ENCODE measurements around the gene LRP1-AS. TPM values are rescaled to one million over a fixed set of nuclear protein-coding genes. Genes with fewer than 3 reads are reported as not detected.

LRP1-AS gene
- total RNA-seq, 1 experiment from 2014 or later = not detected

- no peak for ATAC-seq
- intact Hi-C loops (cut with micrococcal nuclease; ENCODE audit: unreplicated experiment) (no loop called here), in situ Hi-C loops (cut with HindIII; ENCODE audit: low pct_unique_long_range_greater_than_20kb, low sequenced_read_pairs) (no loop called here)
- TF ChIP-seq POLR2AphosphoS5 (IDR thresholded peaks at IDR 0.05; ENCODE audit: low read depth, low read length) (no peak), CTCF (IDR thresholded peaks at IDR 0.05) (no peak), SIN3A (IDR thresholded peaks at IDR 0.05; ENCODE audit: borderline replicate concordance, insufficient read depth, low read depth, low read length) (no peak), REST (IDR thresholded peaks at IDR 0.05; ENCODE audit: insufficient read depth in 1 of 2, low read depth in 2 of 2, low read length in 1 of 2) (no peak), TCF7L2 (IDR thresholded peaks at IDR 0.05; ENCODE audit: low read depth, low read length) (no peak)
- Histone ChIP-seq H3K27me3 (ENCODE audit: control insufficient read depth, insufficient read depth, low read length) (no peaks in the 10 kb centered on the region), H3K4me1 (ENCODE audit: control insufficient read depth, insufficient read depth, low read length) (peaks cover 4% of the 10 kb centered on the region; the same call in 1 of the 2 replicates), H3K27ac (ENCODE audit: low read length) (no peak overlapping the region), H3K4me3 (ENCODE audit: low read depth in 2 of 2, low read length in 2 of 2) (no peak overlapping the region), H3K36me3 (ENCODE audit: control insufficient read depth, insufficient read depth, low read length) (no peaks in the 10 kb centered on the region), H3K9me3 (ENCODE audit: control insufficient read depth, insufficient read depth, low read depth, low read length) (no peaks in the 10 kb centered on the region)
- DNase-seq (ENCODE audit: low read depth, low spot score) = no peak
- ChIA-PET POLR2A (no interaction called here), CTCF (no interaction called here)
- BruUV-seq (replicated peaks) = no TSS peak
Measured at GRCh38 chr12:57103856-57104255, 43.6 kb downstream of the LRP1-AS start.

- DNase-seq (ENCODE audit: low read depth, low spot score) = no peak
- intact Hi-C loops (cut with micrococcal nuclease; ENCODE audit: unreplicated experiment) (no loop called here), in situ Hi-C loops (cut with HindIII; ENCODE audit: low pct_unique_long_range_greater_than_20kb, low sequenced_read_pairs) (no loop called here)
- H3K27me3 ChIP-seq (ENCODE audit: control insufficient read depth, insufficient read depth, low read length) = no peaks in the 10 kb centered on the region
- H3K27ac ChIP-seq (ENCODE audit: low read length) = no peak overlapping the region
- no peak for TF ChIP-seq CTCF (IDR thresholded peaks at IDR 0.05)
- ATAC-seq = peak; percentile 35; the same call in 1 of the 2 replicates
- H3K4me1 ChIP-seq (ENCODE audit: control insufficient read depth, insufficient read depth, low read length) = peaks cover 4% of the 10 kb centered on the region; the same call in 1 of the 2 replicates
- ChIA-PET POLR2A (interaction anchor here (0.6 to 0.8 kb wide), 2 partner anchors 475 to 733 kb away, joined by 3 to 4 read pairs; no protein-coding TSS in a partner anchor), CTCF (interaction anchor here (0.6 to 0.7 kb wide), 2 partner anchors 22 to 36 kb away, joined by 3 to 7 read pairs; no protein-coding TSS in a partner anchor)
- no peaks in the 10 kb centered on the region for H3K9me3 ChIP-seq (ENCODE audit: control insufficient read depth, insufficient read depth, low read depth, low read length)
- H3K36me3 ChIP-seq (ENCODE audit: control insufficient read depth, insufficient read depth, low read length) = no peaks in the 10 kb centered on the region
- no TSS peak for BruUV-seq (replicated peaks)
- no peak overlapping the region for H3K4me3 ChIP-seq (ENCODE audit: low read depth in 2 of 2, low read length in 2 of 2)
Measured at GRCh38 chr12:57101892-57102695, 45.3 kb downstream of the LRP1-AS start.
